HEK293 (cell line): ENCODE measurements around the gene NTN3.

Experiments
- PRDM2 ChIP-seq: fragments of 450-650 bp; formaldehyde crosslinking; IDR thresholded peaks from 2 replicates; pipeline ENCODE4 v1.5.1; 2016; ENCODE audit warnings: missing biosample characterization, missing genetic modification characterization, borderline replicate concordance
- YY1 ChIP-seq: fragments of 450-650 bp; formaldehyde crosslinking; IDR thresholded peaks from 2 replicates; pipeline ENCODE4 v1.5.1; 2018; ENCODE audit warnings: missing biosample characterization, missing genetic modification characterization
- ZFP37 ChIP-seq: fragments of 450-650 bp; formaldehyde crosslinking; IDR thresholded peaks from 2 replicates; pipeline ENCODE4 v1.5.1; 2016; ENCODE audit warnings: missing biosample characterization, missing genetic modification characterization
- ZNF133 ChIP-seq: fragments of 450-650 bp; formaldehyde crosslinking; IDR thresholded peaks from 2 replicates; pipeline ENCODE4 v1.5.1; 2016; ENCODE audit warnings: missing biosample characterization, missing genetic modification characterization
- ZNF274 ChIP-seq, 2 experiments: fragments of 200-500 bp in 1 of 2; fragments of 450-650 bp in 1 of 2; sonication (Bioruptor generic) in 1 of 2; formaldehyde crosslinking in 1 of 2; IDR thresholded peaks; 2 replicates each; pipeline versions ENCODE4 v1.5.1 to v1.6.1; 2014 to 2016; ENCODE audit warnings: borderline replicate concordance in 1 of 2, inconsistent platforms in 1 of 2, low read length in 1 of 2, missing biosample characterization in 1 of 2, missing genetic modification characterization in 1 of 2
- ZSCAN5A ChIP-seq: fragments of 450-650 bp; formaldehyde crosslinking; IDR thresholded peaks from 2 replicates; pipeline ENCODE4 v1.5.1; 2016; ENCODE audit warnings: missing biosample characterization, missing genetic modification characterization
- TF ChIP-seq, protein P1 (sequence below): fragments of 450-650 bp; formaldehyde crosslinking; IDR thresholded peaks from 2 replicates; pipeline ENCODE4 v1.5.1; 2016; ENCODE audit warnings: missing biosample characterization, missing genetic modification characterization
- TF ChIP-seq, protein P2 (sequence below): fragments of 450-650 bp; formaldehyde crosslinking; IDR thresholded peaks from 2 replicates; pipeline ENCODE4 v1.5.1; 2016; ENCODE audit warnings: missing biosample characterization, missing genetic modification characterization

DNA sequence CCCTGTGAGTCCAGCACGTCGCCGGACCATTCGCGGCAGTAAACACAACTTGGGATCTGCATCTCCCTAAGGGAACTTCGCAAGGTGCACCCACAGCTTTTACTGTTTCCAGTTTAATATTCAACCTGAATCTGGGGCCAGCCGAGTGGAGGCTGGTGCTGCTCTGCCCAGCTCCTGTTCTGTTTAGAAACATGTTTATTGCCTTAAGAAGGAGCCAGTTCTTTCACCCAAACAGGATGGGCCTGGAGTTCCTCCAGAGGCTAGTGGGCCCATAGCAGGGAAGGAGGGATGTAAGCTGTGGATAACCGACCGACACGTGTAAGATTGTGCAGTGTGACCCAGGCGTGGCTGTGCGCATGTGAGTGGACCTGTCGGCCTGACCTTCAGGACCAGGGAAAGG is 21.2 kb downstream of the NTN3 start:
- TF ChIP-seq YY1 (no peak), ZFP37 (tag by site-specific recombination) (no peak), ZNF274 (IDR thresholded peaks at IDR 0.05; ENCODE audit: low read length) (no peak), ZNF274 (tag by site-specific recombination; IDR thresholded peaks at IDR 0.05; ENCODE audit: borderline replicate concordance) (no peak), PRDM2 (no peak), ZSCAN5A (tag by site-specific recombination) (no peak), ZNF133 (tag by site-specific recombination) (no peak)
- TF ChIP-seq, protein P1, sequence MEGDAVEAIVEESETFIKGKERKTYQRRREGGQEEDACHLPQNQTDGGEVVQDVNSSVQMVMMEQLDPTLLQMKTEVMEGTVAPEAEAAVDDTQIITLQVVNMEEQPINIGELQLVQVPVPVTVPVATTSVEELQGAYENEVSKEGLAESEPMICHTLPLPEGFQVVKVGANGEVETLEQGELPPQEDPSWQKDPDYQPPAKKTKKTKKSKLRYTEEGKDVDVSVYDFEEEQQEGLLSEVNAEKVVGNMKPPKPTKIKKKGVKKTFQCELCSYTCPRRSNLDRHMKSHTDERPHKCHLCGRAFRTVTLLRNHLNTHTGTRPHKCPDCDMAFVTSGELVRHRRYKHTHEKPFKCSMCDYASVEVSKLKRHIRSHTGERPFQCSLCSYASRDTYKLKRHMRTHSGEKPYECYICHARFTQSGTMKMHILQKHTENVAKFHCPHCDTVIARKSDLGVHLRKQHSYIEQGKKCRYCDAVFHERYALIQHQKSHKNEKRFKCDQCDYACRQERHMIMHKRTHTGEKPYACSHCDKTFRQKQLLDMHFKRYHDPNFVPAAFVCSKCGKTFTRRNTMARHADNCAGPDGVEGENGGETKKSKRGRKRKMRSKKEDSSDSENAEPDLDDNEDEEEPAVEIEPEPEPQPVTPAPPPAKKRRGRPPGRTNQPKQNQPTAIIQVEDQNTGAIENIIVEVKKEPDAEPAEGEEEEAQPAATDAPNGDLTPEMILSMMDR (tag by site-specific recombination), result no peak
- TF ChIP-seq, protein P2, sequence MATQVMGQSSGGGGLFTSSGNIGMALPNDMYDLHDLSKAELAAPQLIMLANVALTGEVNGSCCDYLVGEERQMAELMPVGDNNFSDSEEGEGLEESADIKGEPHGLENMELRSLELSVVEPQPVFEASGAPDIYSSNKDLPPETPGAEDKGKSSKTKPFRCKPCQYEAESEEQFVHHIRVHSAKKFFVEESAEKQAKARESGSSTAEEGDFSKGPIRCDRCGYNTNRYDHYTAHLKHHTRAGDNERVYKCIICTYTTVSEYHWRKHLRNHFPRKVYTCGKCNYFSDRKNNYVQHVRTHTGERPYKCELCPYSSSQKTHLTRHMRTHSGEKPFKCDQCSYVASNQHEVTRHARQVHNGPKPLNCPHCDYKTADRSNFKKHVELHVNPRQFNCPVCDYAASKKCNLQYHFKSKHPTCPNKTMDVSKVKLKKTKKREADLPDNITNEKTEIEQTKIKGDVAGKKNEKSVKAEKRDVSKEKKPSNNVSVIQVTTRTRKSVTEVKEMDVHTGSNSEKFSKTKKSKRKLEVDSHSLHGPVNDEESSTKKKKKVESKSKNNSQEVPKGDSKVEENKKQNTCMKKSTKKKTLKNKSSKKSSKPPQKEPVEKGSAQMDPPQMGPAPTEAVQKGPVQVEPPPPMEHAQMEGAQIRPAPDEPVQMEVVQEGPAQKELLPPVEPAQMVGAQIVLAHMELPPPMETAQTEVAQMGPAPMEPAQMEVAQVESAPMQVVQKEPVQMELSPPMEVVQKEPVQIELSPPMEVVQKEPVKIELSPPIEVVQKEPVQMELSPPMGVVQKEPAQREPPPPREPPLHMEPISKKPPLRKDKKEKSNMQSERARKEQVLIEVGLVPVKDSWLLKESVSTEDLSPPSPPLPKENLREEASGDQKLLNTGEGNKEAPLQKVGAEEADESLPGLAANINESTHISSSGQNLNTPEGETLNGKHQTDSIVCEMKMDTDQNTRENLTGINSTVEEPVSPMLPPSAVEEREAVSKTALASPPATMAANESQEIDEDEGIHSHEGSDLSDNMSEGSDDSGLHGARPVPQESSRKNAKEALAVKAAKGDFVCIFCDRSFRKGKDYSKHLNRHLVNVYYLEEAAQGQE (tag by site-specific recombination), result no peak
